Activated T-cell treated with anti-CD3 and anti-CD28 coated beads for 48 hours (primary cell): ENCODE measurements around the gene CNN2.

ENCODE experiments used
- DNase-seq: peaks from one replicate; pipeline ENCODE4 v3.0.0-alpha.2; 2020; ENCODE audit warnings: low read depth

Gene CNN2

DNA sequence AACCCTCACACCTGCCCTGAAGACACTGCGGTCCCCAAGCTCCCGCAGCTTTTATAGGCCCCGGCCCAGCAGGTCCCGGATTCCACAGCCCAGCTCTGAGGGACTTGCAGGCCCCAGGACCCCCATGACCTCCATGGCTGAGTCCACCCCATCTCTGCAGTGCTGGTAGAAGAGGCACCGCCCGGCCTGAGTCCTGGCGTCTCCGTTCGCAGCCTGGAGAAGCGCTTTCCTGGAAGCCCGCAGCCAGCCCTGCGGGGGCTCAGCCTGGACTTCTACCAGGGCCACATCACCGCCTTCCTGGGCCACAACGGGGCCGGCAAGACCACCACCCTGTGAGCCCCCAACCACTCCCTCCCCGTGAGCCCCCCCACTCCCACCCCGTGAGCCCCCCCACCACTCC is 22.7 kb downstream of the CNN2 start:
- no peak for DNase-seq

DNA sequence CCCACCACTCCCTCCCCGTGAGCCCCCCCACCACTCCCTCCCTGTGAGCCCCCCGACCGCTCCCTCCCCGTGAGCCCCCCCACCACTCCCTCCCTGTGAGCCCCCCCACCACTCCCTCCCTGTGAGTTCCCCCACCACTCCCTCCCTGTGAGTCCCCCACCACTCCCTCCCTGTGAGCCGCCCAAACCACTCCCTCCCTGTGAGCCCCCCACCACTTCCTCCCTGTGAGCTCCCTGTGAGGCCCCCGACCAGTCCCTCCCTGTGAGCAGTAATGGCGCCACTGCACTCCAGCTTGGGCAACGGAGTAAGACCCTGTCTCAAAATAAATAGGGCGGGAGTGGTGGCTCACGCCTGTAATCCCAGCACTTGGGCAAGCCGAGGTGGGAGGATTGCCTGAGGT is 23.4 kb downstream of the CNN2 start:
- DNase-seq = no peak

DNA sequence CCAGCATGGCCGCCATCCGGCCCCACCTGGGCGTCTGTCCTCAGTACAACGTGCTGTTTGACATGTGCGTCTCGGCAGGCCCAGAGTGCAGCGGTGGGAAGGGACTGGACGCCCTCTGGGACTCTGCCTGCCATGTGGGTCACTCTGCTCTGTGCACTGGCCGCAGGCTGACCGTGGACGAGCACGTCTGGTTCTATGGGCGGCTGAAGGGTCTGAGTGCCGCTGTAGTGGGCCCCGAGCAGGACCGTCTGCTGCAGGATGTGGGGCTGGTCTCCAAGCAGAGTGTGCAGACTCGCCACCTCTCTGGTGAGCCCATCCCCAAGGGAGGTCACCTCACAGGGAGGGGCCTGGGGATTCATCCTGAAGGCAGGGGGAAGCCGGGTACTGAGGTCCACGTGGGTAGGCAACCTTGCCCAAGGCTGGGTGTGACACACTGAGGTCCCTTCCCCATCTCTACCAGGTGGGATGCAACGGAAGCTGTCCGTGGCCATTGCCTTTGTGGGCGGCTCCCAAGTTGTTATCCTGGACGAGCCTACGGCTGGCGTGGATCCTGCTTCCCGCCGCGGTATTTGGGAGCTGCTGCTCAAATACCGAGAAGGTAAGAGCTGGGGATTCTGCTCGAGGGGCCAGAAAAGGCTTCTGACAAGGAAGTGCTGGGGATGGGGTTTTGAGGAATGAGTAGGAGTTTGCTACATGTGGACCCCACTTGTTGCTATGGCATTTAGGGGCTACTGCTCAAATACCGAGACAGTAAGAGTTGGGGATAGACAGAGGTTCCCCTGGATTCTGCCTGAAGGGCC is 24.8 kb downstream of the CNN2 start:
- DNase-seq = no peak

DNA sequence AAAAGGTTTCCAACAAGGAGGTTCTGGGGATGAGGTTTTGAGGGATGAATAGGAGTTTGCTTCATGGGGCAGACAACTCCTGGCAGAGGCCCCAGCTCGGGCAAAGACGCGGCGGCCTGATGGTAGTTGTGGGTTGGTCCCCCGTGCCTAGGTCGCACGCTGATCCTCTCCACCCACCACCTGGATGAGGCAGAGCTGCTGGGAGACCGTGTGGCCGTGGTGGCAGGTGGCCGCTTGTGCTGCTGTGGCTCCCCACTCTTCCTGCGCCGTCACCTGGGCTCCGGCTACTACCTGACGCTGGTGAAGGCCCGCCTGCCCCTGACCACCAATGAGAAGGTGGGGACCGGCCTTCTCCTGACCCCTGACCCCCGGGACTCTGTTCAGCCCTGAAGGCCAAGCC is 25.4 kb downstream of the CNN2 start:
- no peak for DNase-seq

DNA sequence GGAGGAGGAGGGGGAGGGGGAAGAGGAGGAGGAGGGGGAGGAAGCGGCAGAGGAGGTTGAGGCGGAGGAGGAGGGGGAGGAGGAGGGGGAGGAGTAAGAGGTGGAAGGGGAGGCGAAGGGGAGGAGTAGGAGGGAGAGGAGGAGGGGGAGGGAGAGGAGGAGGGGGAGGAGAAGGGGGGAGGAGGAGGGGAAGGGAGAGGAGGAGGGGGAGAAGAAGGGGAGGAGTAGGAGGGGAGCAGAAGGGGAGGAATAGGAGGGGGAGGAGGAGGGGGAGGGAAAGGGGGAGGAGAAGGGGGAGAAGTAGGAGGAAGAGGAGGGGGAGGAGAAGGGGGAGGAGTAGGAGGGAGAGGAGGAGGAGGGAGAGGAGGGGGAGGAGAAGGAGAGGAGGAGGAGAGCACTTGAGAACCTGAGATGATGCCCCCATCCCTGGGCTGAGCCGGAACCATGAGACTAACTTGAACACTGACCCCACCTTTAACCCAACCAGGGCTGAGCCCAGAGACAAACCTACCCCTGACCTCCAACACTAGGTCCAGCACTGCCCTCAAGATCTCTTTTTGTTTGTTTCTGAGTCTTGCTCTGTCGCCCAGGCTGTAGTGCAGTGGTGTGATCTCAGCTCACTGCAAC is 26.1 kb downstream of the CNN2 start:
- no peak for DNase-seq

DNA sequence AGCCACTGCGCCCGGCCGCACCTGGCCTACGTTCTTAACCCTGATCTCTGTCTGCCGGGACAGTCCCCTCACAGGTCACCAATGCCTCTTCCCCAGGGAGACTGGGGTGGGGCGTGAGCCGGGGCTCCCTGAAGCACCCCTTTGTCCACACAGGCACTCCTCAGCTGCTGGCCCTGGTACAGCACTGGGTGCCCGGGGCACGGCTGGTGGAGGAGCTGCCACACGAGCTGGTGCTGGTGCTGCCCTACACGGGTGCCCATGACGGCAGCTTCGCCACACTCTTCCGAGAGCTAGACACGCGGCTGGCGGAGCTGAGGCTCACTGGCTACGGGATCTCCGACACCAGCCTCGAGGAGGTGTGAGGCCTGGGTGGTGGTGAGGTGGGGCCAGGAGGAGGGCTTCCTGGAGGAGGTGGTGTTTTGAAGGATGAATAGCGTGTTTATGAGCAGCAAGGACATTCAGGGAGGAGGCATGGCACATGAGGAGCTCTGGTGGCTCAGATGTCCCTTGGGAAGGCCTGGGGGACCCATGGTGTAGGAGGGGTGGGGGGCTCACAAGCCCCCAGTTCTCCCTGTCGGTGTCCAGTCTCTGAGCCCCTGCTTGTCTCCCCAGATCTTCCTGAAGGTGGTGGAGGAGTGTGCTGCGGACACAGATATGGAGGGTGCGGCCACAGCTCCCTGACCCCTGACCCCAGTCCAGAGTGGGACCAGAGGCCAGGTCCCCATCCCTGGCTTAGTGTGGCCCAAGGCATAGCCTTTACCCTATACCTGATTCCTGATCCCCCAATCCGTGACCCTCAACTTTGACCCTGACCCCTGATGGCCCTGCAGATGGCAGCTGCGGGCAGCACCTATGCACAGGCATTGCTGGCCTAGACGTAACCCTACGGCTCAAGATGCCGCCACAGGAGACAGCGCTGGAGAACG is 27.0 kb downstream of the CNN2 start:
- DNase-seq = no peak

DNA sequence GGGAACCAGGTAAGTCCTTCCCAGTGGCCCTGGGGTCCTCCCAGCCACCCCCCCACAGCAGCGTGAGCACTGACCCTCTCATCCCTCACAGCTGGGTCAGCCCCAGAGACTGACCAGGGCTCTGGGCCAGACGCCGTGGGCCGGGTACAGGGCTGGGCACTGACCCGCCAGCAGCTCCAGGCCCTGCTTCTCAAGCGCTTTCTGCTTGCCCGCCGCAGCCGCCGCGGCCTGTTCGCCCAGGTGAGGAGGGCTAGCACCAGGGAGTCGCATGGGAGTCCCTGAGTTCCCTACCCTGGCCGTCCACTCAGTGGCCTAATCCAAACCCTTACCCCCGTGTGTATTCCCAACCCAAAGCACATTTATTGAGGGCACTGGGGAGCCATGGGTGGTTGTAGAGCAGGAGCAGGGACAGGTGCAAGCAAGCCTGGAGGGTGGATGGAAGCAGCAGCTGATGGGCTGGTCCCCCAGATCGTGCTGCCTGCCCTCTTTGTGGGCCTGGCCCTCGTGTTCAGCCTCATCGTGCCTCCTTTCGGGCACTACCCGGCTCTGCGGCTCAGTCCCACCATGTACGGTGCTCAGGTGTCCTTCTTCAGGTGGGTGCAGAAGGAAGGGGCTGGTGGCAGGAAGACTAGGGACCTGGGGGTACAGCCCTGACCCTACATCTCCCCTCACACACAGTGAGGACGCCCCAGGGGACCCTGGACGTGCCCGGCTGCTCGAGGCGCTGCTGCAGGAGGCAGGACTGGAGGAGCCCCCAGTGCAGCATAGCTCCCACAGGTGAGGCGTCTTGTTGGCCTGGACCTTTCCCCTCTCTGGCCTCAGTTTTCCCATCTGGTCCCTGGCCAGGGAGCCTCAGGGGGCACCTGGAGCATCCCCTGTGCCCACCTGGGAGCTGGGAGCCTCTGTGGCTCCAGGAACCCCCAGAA is 28.0 kb downstream of the CNN2 start:
- no peak for DNase-seq

DNA sequence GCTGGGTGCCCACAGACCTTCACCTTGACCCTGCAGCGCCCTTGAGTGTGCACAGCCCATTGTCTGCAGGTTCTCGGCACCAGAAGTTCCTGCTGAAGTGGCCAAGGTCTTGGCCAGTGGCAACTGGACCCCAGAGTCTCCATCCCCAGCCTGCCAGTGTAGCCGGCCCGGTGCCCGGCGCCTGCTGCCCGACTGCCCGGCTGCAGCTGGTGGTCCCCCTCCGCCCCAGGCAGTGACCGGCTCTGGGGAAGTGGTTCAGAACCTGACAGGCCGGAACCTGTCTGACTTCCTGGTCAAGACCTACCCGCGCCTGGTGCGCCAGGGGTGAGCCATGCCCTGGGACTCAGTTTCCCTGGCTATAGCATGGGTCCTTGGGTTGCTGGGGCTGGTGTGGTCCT is 28.6 kb downstream of the CNN2 start:
- no peak for DNase-seq

DNA sequence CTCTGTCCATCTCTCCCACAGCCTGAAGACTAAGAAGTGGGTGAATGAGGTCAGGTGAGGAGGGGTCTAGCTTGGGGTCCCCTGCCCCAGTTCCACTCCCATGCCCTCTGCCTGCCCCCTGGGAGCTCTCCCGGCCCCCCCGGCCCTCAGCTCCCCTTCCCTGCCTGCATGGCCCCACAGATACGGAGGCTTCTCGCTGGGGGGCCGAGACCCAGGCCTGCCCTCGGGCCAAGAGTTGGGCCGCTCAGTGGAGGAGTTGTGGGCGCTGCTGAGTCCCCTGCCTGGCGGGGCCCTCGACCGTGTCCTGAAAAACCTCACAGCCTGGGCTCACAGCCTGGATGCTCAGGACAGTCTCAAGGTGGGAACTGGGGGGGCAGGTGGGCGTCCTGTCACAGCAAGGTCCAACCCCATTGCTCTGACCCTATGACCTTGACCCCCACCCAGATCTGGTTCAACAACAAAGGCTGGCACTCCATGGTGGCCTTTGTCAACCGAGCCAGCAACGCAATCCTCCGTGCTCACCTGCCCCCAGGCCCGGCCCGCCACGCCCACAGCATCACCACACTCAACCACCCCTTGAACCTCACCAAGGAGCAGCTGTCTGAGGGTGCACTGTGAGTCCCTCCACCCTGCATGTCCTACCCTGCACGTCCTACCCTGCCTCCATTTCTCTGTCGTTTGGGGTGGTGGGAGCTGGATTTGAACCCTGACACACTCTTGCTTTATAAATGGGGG is 29.6 kb downstream of the CNN2 start:
- DNase-seq = no peak

DNA sequence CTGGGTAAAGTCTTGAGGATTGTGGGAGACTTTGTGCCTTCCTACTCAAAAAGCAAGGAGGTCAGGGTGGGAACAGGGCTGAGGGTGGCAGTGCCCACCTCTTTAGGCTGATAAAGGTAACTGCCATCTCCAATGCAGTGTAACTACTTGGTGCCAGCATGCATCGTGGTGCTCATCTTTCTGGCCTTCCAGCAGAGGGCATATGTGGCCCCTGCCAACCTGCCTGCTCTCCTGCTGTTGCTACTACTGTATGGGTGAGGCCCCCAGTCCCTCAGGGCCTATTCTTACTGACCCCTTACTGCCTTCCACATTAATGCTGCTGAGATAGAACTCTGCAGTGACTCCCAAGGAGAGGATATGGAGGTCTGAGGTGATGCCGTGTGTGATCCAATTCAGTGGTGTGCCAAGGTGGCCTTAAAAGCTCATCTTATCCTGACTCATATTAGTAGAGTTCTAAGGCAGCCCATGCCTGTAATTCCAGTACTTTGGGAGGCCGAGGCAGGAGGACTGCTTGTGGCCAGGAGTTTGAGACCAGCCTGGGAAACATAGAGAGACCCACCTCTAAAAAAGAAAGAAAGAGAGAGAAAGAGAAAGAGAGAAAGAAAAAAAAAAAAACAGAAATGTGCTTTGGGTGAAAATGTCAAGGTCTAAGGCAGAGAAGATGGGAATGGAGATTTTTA is 30.9 kb downstream of the CNN2 start:
- no peak for DNase-seq

DNA sequence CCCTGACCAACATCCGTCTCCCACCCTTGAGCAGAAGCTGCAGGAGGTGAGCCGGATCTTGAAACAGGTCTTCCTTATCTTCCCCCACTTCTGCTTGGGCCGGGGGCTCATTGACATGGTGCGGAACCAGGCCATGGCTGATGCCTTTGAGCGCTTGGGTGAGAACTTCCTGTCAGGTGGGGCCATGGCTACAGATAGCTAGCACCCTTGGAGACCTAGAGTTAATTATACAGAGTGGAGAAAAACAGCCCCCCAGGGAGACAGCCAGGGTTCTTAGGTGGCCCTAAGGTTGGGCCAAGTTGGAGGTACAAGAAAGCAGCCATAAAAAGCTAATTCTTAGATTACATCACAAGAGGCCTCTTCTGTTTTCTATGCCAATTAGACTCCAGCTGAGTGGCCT is 31.7 kb downstream of the CNN2 start:
- no peak for DNase-seq

DNA sequence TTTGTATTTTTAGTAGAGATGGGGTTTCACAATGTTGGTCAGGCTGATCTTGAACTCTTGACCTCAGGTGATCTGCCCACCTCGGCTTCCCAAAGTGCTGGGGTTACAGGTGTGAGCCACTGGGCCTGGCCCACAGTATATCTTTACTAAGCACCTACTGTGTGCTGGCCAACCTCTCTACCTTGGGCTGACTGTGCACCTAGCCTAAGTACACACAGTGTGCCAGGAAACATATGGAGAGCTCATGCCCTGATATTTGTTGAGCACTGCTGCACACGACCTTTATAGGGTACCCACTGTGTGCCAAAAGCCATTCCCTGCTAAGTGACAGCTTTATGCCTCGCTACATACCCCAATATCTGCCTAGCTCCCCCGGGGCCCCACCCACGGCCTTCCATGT is 34.3 kb downstream of the CNN2 start:
- no peak for DNase-seq

DNA sequence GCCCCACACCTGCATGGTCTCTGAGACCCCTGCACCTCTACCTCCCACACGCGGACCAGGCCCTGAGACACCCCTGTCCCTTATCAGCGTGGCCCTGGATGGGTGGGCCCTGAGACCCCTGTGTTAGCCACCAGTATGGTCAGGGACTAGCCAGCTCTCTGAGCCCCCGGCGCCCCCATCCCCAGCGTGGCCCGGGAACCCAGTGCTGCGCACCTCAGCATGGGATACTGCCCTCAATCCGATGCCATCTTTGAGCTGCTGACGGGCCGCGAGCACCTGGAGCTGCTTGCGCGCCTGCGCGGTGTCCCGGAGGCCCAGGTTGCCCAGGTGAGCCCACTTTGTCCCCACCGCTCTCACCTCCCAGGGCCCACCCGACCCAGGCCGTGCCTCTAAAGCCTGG is 35.6 kb downstream of the CNN2 start:
- DNase-seq = no peak

DNA sequence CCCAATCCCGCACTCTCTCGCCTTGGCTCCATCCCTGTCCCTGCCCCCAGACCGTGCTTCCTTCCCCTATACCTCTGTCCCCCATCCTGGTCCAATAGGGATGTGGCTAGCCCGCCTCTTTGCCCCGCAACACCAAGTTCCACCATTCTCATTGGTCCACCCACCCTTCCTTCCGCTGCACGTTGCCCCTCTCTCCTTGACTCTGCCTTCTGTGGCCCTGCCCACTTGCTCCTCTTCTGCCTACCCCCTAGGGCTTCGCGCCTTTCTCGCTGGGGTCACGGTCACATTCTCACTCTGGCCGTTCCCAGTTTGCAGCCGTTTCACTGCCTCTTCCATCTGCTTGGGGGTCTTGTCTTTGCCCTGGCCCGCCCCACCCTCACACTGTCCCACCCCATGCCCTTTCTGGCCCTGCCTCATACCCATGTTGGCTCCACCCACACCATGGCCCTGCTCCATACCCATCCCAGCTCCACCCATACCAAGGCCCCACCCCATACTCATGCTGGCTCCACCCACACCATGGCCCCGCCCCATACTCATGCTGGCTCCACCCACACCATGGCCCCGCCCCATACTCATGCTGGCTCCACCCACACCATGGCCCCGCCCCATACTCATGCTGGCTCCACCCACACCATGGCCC is 36.1 kb downstream of the CNN2 start:
- no peak for DNase-seq

DNA sequence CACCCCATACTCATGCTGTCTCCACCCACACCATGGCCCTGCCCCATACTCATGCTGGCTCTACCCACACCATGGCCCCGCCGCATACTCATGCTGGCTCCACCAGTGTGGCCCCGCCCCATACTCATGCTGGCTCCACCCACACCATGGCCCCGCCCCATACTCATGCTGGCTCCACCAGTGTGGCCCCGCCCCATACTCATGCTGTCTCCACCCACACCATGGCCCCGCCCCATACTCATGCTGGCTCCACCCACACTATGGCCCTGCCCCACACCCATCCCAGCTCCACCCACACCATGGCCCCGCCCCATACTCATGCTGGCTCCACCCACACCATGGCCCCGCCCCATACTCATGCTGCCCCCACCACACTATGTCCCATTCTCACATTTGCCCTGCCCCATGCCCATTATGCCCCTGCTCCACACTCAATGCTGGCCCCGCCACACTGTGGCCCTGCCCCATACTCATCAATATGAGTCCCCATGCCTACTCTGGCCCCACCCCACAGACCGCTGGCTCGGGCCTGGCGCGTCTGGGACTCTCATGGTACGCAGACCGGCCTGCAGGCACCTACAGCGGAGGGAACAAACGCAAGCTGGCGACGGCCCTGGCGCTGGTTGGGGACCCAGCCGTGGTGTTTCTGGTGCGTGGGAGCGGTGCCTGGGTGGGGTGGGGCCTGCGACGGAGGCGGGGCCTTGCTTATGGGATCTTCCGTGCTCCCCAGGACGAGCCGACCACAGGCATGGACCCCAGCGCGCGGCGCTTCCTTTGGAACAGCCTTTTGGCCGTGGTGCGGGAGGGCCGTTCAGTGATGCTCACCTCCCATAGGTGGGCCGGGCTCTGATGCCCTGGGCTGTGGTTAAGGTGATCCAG is 36.9 kb downstream of the CNN2 start:
- DNase-seq = peak; percentile 68

DNA sequence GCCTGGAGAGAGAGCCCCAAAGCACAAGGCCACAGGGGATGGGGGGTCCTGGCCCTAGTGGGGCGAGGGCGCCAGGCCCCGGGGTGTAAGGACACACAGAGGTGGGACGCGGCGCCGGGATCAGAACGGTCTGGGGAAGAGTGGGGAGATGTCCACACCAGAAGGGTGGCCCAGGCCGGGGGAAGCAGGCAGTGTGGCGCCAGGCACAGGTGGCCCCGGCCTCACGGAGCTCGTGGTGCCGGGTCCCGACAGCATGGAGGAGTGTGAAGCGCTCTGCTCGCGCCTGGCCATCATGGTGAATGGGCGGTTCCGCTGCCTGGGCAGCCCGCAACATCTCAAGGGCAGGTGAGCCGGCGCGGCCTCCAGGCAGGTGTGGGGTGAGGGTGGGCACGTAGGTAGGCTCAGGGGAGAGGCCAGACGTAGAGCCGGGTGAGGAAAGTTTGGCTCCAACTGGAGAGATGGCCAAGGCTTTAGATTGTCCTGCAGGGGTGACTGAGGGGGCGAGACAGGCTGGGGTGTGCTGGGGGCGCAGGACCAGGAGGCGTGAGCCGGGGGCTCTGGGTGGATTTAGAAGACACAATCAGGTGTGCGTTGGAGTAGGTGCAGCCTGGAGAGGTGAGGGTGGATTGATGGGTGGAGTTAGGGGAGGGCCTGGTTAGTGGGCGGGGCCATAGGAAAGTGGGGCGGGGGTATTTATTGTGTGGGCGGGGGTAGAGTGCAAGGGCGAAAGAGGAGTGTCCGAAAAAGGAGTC is 37.7 kb downstream of the CNN2 start:
- DNase-seq = no peak

DNA sequence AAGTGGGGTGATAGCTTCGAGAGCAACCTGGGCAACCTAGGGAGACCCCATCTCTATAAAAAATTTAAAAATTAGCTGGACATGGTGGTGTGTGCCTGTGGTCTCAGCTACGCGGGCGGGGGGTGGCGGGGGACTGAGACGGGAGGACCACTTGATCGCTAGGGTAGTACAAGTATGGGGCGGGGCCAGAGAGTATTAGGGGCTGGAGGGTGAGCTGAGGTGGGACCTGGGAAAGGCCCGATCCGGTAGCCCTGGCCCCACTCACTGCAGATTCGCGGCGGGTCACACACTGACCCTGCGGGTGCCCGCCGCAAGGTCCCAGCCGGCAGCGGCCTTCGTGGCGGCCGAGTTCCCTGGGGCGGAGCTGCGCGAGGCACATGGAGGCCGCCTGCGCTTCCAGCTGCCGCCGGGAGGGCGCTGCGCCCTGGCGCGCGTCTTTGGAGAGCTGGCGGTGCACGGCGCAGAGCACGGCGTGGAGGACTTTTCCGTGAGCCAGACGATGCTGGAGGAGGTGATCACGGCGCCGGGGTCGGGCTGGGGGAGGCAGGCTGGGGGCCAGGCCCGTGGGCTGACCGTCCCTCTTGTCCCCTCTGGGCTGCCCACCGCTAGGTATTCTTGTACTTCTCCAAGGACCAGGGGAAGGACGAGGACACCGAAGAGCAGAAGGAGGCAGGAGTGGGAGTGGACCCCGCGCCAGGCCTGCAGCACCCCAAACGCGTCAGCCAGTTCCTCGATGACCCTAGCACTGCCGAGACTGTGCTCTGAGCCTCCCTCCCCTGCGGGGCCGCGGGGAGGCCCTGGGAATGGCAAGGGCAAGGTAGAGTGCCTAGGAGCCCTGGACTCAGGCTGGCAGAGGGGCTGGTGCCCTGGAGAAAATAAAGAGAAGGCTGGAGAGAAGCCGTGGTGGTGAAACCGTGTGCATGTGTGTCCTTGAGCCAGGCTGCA is 38.5 kb downstream of the CNN2 start:
- peak; percentile 77 for DNase-seq
